Measurements from ENCODE around the gene FBXL3.

FBXL3 gene

DNA sequence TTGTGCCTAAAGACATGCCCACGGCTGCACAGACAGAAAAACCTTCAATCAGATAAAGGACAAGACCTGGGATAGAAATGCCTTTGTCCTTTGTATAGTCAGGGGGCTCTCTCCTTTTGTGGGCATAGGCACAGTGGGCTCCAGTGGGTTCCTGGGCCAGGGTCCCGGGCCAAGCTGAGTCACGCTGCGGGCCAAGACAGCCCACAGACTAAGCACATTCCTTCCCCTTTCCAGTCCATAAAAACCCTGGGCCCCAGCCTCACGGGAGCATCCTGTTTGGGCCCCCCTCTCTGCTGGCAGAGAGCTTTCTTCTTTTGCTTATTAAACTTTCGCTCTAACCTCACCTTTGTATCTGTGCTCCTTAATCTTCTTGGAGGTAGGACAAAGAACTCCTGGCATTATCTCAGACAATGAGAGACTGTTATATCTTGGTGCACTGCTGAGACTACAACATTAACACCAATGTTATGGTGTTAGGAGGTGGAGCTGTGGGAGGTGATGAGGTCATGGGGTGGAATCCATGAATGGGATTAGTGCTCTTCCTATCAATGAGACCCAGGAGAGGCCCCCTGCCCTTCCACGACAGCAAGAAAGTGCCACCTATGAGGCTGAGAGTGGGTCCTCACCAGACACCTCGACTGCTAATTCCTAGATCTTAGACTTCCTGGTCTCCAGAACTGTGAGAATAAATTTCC, 20.8 kb upstream of the FBXL3 start:
- H3K4me1 ChIP-seq = no peaks in the 10 kb centered on the region
- peaks cover 33 to 82% (median 42%) of the 10 kb centered on the region in 3 donors for H3K36me3 ChIP-seq
- intact Hi-C loops (cut with DNase I; ENCODE audit: low total_unique reads) = no loop called here
- no peak overlapping the region for H3K4me3 ChIP-seq
- TF ChIP-seq, protein P1, sequence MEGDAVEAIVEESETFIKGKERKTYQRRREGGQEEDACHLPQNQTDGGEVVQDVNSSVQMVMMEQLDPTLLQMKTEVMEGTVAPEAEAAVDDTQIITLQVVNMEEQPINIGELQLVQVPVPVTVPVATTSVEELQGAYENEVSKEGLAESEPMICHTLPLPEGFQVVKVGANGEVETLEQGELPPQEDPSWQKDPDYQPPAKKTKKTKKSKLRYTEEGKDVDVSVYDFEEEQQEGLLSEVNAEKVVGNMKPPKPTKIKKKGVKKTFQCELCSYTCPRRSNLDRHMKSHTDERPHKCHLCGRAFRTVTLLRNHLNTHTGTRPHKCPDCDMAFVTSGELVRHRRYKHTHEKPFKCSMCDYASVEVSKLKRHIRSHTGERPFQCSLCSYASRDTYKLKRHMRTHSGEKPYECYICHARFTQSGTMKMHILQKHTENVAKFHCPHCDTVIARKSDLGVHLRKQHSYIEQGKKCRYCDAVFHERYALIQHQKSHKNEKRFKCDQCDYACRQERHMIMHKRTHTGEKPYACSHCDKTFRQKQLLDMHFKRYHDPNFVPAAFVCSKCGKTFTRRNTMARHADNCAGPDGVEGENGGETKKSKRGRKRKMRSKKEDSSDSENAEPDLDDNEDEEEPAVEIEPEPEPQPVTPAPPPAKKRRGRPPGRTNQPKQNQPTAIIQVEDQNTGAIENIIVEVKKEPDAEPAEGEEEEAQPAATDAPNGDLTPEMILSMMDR (IDR thresholded peaks at IDR 0.05) = no peak
- H3K9me3 ChIP-seq = no peaks in the 10 kb centered on the region
- no peak overlapping the region for H3K27ac ChIP-seq
- no peaks in the 10 kb centered on the region for H3K27me3 ChIP-seq
- no peak for DNase-seq

DNA sequence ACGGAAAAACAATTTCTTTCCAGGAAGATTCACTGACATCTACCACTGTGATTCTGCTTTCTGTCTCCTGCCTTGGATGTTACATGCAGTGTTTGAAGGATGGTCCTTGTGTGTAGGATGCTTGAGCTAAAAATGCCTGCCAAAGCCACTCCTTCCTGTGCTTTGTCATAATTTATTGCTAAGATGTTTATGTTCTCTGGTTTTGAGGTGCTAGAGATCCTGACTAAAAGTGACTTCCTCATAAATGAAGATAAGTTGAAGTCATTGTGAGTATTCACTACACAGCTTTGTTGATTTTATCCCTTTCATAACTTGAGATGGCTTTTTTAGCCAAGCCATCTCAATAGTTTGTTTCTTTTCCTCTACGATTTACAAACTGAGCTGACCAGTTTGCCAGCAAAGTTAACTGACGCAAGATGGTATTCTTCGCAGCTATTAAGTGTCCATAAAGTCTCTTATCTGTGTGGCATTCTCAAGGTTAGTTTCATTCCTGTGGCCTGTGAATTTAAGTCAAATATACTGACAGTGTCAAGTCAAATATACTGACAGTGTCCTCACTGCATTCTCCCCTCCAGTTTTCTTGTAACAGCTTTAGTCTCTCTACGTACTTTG, 15.7 kb upstream of the FBXL3 start:
- peaks cover 8 to 36% (median 9%) of the 10 kb centered on the region in 3 donors for H3K36me3 ChIP-seq
- no peak overlapping the region for H3K27ac ChIP-seq
- no peaks in the 10 kb centered on the region for H3K9me3 ChIP-seq
- no peak for DNase-seq
- H3K4me1 ChIP-seq = no peaks in the 10 kb centered on the region
- no peaks in the 10 kb centered on the region for H3K27me3 ChIP-seq
- TF ChIP-seq, protein P1 (IDR thresholded peaks at IDR 0.05) = no peak
- intact Hi-C loops (cut with DNase I; ENCODE audit: low total_unique reads) = no loop called here
- H3K4me3 ChIP-seq = no peak overlapping the region

DNA sequence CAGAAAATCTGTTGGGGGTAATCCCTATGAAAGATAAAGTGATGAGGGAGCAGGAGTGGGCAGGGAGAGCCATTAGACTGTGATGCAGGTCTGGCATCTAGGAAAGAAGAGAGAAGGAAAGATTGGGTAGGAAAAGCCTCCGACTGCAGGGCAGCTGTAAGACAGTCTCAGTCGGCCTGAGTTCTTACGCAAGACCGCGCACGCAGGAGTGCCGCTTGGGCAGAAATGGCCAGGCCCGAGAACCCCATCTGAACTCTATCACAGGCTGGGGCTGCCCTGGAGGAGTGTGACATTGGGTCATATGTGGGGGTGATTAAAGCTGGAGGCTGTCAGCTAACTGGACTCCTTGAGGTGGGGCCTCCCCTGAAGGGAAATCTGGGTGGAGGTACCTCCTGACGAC, 13.9 kb upstream of the FBXL3 start:
- intact Hi-C loops (cut with DNase I; ENCODE audit: low total_unique reads) = no loop called here
- no peaks in the 10 kb centered on the region for H3K9me3 ChIP-seq
- no peak for DNase-seq
- H3K4me3 ChIP-seq = no peak overlapping the region
- TF ChIP-seq, protein P1 (IDR thresholded peaks at IDR 0.05) = no peak
- H3K36me3 ChIP-seq = peaks cover 6 to 21% (median 6%) of the 10 kb centered on the region in 3 donors
- H3K4me1 ChIP-seq = peaks cover 0 to 5% (median 0%) of the 10 kb centered on the region in 4 donors
- no peaks in the 10 kb centered on the region for H3K27me3 ChIP-seq
- no peak overlapping the region for H3K27ac ChIP-seq

DNA sequence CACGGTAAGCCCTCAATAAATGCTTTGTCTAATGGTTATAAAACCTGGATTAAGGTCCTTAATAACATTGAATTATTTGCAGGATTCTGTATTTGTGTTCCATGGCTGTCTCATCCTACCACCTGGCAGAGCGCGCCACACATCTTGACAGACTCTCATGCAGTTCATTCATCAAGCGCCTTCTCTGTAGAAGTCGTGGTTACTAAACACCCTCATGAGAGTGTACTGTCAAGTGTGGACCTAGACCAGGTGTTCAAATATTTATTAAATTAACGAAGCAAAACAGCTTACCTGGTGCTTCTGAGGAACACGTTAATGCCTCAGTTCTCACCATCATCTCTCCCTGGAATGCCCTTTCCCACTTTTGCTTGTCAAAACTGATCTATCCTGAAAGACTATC, 13.1 kb upstream of the FBXL3 start:
- H3K4me3 ChIP-seq = no peak overlapping the region
- H3K9me3 ChIP-seq = no peaks in the 10 kb centered on the region
- no peaks in the 10 kb centered on the region for H3K27me3 ChIP-seq
- TF ChIP-seq, protein P1 (IDR thresholded peaks at IDR 0.05) = no peak
- H3K27ac ChIP-seq = no peak overlapping the region
- peaks cover 0 to 5% (median 0%) of the 10 kb centered on the region in 4 donors for H3K4me1 ChIP-seq
- H3K36me3 ChIP-seq = peaks cover 3 to 17% (median 3%) of the 10 kb centered on the region in 3 donors
- no peak for DNase-seq
- intact Hi-C loops (cut with DNase I; ENCODE audit: low total_unique reads) = no loop called here

DNA sequence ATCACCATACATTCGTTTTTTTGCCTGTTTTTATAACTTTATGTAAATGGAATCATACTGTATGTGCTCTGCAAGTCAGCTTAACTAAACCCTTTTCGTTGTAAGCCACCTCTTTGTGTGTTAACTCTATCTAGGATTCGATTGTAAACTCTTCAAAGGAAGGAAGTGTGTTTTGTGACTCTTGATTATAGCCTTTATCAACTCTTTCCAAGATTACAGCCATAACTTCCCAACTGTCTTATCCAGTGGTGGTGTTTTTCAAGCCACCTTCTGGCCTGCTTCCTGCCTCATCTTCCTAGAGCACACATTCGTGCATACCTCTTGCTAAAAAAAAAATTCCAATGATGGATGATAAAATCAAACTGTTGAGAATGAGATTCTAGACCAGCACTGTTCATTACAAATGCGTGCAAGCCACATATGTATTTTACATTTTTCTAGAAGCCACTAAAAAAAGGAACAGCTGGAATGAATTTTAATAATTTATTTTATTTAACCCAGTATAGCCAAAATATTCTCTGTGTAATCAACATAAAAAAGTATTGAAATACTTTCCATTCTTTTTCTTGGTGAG, 12.0 kb upstream of the FBXL3 start:
- Histone ChIP-seq H3K4me1 (peaks cover 0 to 5% (median 0%) of the 10 kb centered on the region in 4 donors), H3K27ac (no peak overlapping the region), H3K36me3 (peaks cover 0 to 6% (median 3%) of the 10 kb centered on the region in 3 donors), H3K27me3 (no peaks in the 10 kb centered on the region), H3K9me3 (no peaks in the 10 kb centered on the region), H3K4me3 (no peak overlapping the region)
- no peak for DNase-seq
- TF ChIP-seq, protein P1 (IDR thresholded peaks at IDR 0.05) = no peak
- intact Hi-C loops (cut with DNase I; ENCODE audit: low total_unique reads) = no loop called here
